ENCODE measurements around the gene CTTN.

Gene CTTN

DNA sequence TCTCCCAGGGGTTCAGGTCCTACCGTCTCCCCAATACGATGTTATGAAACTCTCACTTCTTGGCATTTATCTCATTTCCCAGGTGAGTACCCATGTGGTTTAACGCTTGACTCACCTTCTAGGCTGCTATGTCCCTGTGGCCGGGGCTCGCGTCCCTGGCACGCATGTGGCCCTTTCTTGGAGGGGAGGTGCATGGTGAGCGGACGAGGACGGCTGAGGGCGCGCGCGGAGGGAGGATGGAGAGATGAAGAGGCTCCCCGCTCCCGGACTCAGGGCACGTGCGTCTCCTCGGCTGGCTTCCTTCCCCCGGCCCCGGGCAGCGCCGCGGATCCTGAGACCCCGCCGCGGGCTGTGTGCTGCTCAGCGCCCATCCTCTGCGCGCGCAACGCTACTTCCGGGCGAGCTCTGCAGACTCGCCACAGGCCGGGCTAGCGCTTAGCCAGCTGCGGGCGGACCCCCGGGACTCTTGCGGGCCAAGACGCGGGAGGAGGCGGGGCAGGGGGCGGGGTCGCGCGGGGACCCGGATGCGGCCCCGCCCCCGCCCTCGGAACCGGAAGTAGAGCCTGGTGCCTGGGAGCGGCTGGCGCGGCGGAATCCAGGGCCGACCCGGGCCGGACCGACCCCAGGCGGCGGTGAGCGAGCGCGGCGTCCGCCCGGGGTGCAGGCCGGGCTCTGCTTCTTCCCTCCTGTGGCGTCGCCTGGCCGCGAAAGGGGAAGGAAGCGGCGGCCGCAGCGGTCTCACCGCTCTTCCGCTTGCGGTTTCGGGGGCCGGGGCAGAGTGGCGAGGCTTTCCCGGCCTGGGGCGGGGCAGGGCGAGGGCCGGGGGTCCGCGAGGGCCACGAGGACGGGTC lies at the start of gene CTTN:
Gene CTTN, plus strand, starts transcription at position 547 of the 851 bp plus-strand sequence. CDS start 8,769 bp downstream, outside the sequence.
- peak; percentile 86 for DNase-seq (ENCODE audit: low spot score)

- no peak for DNase-seq (ENCODE audit: low spot score)
Observed at GRCh38 chr11:70348608-70349007, 49.7 kb upstream of the CTTN start.

- no peak for DNase-seq (ENCODE audit: low spot score)
Observed at GRCh38 chr11:70351646-70352045, 46.7 kb upstream of the CTTN start.

- DNase-seq (ENCODE audit: low spot score) = no peak
Observed at GRCh38 chr11:70352100-70352499, 46.2 kb upstream of the CTTN start.

GRCh38 chr11:70352601-70353000 lies 45.7 kb upstream of the CTTN start:
- DNase-seq (ENCODE audit: low spot score) = no peak

DNA sequence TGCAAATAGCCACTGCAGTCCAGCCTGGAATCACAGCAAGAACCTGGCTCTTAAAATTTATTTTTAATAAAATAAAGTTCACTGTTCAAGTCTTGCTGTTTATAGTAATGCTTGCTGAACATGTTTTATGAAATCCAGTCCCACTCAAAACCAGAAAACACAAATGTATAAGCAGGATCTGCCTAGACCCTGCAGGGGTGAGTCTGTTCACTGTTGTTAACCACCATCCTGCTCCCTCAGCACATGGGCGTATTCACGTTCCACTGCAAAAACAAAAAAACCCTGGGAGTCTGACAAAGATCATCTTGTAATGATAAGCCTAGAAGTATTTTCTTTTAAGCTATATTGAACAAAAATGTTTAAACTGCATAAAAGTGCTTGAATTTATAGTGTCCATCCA lies 45.0 kb upstream of the CTTN start:
- DNase-seq (ENCODE audit: low spot score) = no peak

GRCh38 chr11:70353900-70354568 lies 44.3 kb upstream of the CTTN start:
- no peak for DNase-seq (ENCODE audit: low spot score)

- no peak for DNase-seq (ENCODE audit: low spot score)
Observed at GRCh38 chr11:70354629-70355028, 43.7 kb upstream of the CTTN start.

DNA sequence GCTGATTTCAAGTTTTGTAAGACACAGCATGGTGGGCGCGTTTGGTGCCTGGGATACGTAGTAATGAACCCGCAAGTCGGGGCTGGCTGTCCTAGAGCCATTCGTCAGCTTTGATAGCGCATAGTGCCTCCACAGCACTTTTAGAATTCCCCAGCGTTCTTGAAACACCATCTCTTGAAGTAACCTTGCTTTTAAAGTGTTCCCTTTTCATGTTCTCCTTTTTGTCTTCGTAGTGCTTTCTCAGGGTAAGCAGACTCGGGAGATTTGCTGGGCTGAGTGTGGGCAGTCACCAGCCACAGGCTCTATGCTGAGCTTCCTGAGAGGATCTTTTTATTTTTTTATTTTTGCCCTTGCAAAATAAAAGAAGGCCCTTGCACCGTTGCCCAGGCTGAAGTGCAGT lies 39.6 kb upstream of the CTTN start:
- DNase-seq (ENCODE audit: low spot score) = no peak

GRCh38 chr11:70359451-70360205 lies 38.7 kb upstream of the CTTN start:
- DNase-seq (ENCODE audit: low spot score) = no peak

DNA sequence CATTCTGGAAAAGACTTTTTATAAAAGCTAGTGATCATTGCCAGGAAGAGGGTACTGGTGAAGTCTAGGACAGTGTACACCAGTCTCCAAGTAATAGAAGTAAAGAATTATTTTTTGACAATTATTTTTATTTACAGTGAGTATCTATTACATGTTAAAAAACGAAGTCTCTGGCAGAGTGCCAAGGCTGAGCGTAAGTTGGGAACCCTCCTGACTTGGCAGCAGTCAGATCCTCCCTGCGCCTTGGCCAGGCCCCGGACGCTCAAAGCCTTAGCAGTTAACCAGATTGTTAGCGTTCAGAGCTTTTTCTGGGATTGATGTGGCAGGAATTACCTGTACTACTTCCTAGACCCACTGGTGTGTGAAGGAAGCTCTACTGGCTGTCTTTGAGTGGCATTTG lies 38.1 kb upstream of the CTTN start:
- DNase-seq (ENCODE audit: low spot score) = no peak

DNA sequence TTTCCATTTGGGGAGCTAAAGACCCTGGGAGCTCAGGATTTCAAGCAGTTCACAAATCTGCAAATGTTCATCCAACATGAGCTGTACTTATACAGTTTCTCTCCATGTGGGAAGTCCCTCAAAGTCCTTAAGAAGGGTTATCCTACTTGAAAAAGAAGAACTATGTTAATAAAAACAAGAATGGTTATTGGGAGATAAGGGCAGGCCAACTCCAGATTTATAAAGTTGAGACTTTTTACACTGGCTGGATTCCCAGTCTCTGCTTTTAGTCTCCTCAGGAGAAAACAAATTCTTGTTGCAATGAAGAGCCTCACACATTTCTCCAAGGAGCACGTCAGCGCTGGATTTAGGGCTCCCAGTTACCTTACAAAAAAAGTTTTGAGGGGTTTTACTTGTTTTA lies 34.2 kb upstream of the CTTN start:
- DNase-seq (ENCODE audit: low spot score) = no peak

GRCh38 chr11:70364745-70365543 lies 33.4 kb upstream of the CTTN start:
- DNase-seq (ENCODE audit: low spot score) = no peak

DNA sequence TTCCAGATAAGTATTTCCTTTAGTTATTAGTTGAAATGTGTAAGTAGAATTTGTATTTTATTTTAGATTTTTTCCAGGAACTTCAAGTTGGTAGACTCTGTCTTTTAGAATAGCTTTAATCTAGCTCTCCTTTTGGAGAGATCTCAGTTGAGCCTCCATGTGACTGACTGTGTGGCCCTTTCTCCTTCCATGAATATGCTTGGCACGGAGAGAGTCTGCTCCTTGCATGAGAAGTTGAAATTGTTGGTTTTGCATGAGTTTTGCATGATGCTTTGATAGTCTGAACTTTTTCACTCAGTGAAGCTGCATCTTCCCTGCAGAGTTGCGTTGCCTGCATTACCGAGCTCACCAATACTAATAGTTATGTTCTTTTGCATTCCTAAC lies 32.8 kb upstream of the CTTN start:
- DNase-seq (ENCODE audit: low spot score) = no peak

DNA sequence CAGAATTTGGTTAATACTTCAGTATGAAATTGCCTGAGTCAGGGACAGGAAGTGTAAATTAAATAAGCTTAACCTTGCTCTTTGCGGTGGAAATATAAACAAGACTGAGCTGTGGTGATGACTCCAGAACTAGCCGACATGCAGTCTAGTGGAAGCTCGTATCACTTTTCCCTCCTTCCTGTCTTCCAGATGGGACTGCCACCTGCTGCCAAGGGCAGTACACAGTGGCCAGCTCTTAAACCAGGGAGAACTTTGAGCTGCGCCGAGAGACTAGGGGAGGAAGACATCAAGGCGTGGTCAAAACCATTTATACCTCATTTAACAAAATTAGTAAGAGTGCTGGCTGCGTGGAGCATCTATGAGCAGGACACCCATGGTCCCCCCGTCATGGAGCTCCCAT lies 31.3 kb upstream of the CTTN start:
- DNase-seq (ENCODE audit: low spot score) = no peak

DNA sequence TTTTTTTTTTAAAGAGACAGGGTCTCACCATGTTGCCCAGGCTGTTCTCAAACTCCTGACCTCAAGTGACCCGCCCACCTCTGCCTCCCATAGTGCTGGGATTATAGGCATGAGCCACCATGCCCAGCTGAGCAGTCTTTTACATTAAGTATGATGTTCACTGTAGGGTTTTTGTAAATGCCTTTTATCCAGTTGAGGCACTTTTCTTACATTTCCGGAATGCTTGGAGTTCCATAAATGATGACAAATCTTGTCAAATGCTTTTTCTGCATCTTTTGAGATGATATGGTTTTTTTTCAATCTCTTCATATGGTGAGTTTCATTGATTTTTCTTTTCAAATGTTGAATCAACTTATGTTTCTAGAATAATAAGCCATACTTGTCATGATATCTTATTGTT lies 29.4 kb upstream of the CTTN start:
- no peak for DNase-seq (ENCODE audit: low spot score)

GRCh38 chr11:70371241-70371640 lies 27.1 kb upstream of the CTTN start:
- no peak for DNase-seq (ENCODE audit: low spot score)

GRCh38 chr11:70372076-70372475 lies 26.3 kb upstream of the CTTN start:
- DNase-seq (ENCODE audit: low spot score) = no peak

DNA sequence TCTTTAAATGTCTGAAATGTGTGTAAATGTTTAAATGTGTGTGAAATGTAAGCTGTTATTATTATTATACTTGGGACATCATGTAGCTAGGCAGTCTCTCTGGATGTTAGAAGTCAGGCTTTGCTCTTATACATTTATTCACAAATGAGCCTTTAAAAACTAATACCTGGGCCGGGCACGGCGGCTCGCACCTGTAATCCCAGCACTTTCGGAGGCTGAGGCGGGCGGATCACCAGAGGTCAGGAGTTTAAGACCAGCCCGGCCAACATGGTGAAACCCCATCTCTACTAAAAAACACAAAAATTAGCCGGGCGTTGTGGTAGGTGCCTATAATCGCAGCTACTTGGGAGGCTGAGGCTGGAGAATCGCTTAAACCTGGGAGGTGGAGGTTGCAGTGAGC lies 21.7 kb upstream of the CTTN start:
- DNase-seq (ENCODE audit: low spot score) = no peak

DNA sequence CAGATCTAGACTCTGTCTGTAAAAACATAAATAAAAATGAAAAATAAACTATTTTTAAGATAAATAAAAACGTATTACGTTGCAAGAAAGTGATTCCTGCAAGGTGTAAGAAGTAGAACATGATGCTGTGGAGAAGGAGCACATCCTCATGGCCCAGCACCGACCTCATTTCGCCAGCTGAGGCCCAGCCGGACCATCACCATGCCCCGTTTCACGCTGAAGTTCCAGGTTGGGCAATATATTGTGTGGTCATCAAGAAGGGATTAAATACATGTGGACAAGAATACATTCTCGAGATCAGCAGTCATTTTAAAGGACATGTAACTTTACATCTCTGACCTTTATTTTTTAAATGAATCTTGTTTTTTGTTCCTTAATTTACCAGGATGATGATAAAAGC lies 20.7 kb upstream of the CTTN start:
- DNase-seq (ENCODE audit: low spot score) = no peak

- peak; percentile 12 for DNase-seq (ENCODE audit: low spot score)
Observed at GRCh38 chr11:70378506-70379134, 19.7 kb upstream of the CTTN start.

DNA sequence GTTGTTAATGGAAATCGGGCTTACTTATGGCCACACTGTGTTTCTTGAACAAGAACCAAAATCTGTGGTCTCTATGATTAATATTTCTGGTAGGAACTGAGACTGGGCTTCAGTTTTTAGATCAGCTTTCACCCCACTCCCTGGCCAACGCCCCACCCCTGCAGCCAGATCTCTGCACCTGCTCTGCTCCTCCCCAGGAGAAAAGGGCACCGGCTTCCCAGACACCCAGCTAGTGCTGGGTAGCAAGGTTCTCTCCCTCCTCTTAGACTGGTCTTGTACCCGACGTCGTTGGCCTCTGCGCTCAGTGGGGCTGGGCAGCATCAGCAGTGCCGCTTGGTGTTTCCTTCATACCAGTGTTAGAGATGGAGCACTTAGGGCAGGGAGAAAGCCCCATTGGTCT lies 17.0 kb upstream of the CTTN start:
- DNase-seq (ENCODE audit: low spot score) = no peak

Measured in RKO (cell line).